Limb (tissue), 2 donors: Measurements from ENCODE around the gene ZNF43.
"Not testable (repeated sequence)": the region's sequence is repeated elsewhere in the genome, so short reads cannot be mapped to it uniquely, and the experiment has no call there.

Experiments
- DNase-seq, 2 donors: peaks; one replicate each; pipeline ENCODE4 v3.0.0-alpha.2; 2016; ENCODE audit errors: extremely low spot score in 2 of 2

ZNF43 gene

DNA sequence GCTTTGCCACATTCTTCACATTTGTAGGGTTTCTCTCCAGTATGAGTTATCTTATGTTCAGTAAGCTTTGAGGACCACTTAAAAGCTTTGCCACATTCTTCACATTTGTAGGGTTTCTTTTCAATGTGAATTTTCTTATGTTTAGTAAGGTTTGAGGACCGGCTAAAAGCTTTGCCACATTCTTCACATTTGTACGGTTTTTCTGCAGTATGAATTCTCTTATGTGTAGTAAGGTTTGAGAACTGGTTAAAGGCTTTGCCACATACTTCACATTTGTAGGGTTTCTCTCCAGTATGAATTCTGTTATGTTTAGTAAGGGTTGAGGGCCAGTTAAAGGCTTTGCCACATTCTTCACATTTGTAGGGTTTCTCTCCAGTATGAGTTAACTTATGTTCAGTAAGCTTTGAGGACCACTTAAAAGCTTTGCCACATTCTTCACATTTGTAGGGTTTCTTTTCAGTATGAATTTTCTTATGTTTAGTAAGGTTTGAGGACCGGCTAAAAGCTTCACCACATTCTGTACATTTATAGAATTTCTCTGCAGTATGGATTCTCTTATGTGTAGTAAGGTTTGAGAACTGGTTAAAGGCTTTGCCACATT, 27.5 kb downstream of the ZNF43 start:
- not testable (repeated sequence) for DNase-seq

DNA sequence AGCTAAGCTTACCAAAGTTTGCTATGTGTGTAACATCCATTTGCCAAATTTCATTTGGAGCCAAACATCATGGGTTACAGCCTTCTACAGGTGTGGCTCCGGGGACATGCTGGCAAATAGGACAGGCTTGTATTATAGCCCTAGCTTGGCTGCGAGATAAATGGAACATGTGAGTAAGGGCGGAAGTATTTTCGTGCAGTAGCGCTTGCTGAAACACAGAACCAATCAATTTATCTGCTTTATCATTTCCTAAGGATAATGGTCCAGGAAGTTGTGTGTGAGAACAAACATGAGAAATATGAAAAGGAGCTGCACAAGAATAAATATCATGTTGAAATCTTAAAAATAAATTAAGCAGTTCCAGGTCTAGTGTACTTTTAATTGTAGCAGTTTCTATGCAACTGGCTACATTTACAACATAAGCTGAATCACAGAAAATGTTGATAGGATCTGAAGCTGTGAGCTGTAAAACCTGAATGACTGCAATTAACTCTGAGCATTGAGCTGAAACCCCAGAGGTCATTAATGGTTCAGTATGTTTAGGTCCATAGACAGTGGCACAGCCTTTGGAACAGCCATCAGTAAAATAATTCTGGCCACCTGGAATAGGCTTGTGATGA, 46.4 kb downstream of the ZNF43 start:
- DNase-seq = no peak

DNA sequence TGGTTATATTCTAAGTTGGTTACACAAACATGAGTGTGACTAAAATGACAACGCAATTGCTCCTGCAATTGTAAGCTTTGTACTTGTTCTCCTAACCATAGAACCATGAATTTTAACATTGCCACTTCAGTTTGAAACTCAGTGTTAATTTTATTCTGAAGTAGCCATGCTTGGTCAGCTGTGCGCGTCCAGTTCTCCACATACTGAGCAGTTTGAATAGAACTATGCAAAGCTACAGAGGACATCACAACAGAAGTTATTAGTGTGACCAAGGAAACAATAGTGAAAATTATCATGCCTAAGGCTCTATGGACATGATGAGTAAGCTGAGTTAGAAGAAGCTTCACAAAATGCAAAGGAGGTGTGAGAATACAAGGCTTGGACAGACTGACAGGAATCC, 49.0 kb downstream of the ZNF43 start:
- no peak for DNase-seq

DNA sequence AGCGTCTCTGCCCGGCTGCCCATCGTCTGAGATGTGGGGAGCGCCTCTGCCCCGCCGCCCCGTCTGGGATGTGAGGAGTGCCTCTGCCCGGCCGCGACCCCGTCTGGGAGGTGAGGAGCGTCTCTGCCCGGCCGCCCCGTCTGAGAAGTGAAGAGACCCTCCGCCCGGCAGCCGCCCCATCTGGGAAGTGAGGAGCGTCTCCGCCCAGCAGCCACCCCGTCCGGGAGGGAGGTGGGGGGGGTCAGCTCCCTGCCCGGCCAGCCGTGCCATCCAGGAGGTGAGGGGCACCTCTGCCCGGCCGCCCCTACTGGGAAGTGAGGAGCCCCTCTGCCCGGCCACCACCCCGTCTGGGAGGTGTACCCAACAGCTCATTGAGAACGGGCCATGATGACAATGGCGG, 60.2 kb downstream of the ZNF43 start:
- not testable (repeated sequence) for DNase-seq

DNA sequence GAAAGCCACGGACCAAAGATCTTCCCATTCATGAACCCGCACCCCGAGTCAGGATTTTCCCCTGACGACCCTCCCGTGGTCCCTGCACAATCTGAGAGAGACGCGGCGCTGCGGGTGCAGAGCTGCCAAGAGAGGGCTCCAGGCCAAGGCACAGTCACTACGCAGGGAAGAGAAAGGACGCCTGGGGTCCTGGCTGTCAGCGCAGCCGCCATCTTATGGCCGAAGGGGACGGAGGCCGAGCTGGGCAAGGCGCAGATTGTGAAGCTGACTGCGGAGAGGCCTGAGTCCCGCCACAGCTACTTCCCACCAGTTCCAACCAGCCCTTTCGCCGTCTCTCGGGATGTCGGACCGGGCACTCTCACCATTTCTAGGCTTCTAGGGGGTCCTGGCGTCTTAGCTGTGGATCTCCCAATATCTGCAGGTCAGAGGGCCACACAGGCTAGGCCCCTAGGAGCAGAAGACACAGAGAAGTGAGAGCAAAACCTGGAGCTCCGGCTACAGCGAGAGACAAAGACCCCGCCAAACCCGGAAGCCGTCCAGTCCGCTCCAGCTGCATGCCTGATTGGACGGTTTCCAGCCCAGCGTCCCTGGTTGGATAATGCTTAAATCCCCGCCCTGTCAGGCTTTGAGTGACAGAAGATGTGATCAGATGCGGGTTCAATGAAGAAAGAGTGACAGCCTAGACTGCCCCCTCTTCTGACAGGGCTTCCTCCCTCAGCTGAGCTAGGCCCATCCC, 68.7 kb downstream of the ZNF43 start, which contains the start of gene ZNF100:
Gene ZNF100, minus strand, starts transcription at position 515 of the 736 bp plus-strand sequence. Its CDS starts 150 bp downstream, at position 365.
- DNase-seq = peak; percentile 92 to 93

DNA sequence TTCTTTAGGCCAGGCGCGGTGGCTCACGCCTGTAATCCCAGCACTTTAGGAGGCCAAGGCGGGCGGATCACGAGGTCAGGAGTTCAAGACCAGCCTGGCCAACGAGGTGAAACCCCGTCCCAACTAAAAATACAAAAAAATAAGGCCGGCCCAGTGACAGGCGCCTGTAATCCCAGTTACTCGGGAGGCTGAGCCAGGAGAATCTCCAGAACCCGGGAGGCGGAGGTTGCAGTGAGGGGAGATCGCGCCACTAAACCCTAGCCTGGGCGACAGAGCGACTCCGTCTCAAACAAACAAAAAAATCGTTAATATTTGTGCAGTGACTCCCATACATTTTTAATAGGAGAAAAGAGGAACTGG, 69.3 kb downstream of the ZNF43 start:
- not testable (repeated sequence) for DNase-seq

DNA sequence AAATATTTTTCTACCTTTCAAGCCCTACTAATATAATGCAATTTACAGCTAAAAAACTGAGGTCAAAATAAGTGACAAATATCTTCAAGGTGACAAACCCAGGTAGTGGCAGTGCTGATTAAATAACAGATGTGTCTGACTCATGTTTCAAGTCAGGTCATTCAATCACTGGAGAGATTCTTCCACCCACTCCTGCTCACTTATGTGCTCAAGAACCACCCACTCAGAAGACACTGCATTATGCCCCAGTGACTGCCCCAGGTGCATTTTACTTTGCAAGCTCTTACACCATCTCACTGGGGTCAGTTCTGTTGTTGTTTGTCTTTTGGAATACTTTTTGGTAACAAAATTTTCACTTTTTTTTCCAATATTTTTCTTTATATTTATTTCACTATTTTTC, 70.8 kb downstream of the ZNF43 start:
- DNase-seq = no peak

DNA sequence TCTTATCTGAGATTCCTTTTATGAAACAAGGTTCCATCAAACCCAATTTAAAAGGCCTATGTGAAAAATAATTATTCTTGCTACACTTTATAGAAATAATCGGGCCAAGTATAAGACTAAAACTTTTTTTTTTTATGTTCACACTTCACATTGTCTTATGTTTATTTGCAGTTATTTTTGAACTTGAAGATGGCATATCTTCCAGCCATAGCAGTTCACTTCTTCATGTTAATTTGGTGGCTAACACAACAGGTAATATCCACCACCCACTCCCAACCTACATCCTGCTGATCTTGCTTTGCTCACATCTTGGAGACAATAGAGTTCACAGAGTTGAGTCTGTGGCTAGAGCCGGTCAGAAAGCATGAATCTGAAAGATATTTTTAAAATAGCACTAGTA, 74.4 kb downstream of the ZNF43 start:
- not testable (repeated sequence) for DNase-seq

DNA sequence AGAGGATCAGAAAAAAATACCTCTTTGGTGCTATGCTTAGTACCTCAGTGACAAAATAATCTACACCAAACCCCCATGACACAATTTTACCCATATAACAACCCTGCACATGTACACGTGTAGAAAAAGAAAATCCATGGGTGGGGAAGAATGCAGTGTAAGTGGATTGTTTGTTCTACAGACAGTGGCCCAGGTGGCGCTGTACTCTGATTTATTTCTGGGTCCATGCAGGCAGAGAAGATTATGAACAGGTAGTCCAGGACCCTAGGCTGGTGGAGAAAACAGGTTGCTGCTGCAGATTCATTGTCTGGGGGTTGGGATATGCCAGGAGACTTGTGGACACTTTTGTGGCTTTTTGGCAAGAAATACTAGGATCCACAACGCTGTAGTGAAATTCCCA, 77.7 kb downstream of the ZNF43 start:
- no peak for DNase-seq

DNA sequence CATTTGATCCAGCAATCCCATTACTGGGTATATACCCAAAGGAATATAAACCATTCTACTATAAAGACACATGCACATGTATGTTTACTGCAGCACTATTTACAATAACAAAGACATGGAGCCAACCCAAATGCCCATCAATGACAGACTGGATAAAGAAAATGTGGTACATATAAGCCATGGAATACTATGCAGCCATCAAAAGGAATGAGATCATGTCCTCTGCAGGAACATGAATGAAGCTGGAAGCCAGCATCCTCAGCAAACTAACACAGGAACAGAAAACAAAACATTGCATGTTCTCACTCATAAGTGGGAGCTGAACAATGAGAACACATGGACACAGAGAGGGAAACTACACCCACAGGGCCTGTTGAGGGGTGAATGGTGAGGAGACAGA, 80.4 kb downstream of the ZNF43 start:
- DNase-seq = not testable (repeated sequence)
